ENCODE measurements around the gene ZNF629.
A peak's percentile ranks its signal among the peaks of the same experiment; 100 is the strongest.

Gene ZNF629

DNA sequence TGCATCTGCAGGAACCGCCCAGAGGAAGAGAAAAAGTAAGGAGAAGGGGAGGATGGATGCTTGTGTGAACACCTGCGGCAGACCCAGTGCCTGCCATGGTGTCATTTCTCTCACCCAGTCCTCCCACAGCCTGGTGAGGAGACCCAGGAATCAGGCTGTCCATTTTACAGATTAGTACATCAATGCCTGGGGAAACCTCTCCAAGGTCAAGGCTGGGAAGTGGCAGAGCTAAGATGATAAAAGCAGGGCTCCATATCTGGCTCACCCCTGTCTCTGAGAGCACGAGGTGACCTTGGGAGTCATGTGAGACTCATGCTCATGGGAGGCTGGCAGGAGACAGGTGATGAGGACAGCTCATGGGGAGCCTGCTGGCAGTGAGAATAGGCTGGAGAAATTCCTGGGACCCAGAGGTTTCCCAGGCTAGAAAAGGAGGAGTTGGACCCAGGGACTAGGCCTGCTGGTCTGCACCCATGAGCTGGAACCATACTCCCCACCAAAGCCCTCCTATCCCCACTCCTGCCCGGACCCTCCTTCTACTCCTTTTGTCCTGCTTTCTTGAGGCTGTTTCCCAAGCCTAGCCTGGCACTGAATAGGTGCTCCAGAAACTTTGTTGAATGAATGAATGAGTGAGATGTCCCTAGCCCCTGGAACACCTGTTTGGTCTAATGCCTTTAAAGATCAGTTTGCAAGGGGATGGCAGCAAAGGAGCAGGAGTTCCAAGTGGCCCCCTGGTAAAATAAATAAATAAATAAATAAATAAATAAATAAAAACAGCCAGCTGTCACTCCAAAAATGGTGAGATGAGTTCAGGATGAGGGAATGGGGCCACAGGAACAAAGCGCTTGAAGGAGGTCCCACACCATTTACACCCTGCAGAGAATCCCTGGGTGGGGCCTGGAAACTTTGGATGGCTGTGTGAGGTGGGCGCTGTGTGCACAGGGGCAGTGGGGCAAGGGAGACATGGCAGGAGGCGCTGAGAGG, 1.6 kb downstream of the ZNF629 start:
- DNase-seq: no peak

DNA sequence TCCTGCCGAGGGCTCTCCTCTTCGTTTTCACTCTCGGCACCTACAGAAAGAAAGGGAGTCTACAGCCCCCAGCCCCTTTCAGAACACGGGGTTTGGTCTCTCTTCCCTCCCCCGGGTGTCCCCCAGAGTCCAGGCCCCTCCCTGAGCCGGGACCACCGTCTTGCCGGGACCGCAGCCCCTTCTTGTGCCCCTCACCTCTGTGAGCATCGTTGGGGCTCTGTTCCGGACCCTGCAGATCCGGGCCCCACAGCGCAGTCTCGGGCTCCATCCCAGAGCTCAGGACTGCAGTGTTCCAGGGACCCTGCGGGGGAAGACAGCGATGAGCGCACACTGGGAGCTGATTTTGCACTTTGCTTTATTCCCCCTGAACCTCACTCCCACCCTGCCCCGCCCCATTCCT, 2.8 kb downstream of the ZNF629 start:
- no peak for DNase-seq

DNA sequence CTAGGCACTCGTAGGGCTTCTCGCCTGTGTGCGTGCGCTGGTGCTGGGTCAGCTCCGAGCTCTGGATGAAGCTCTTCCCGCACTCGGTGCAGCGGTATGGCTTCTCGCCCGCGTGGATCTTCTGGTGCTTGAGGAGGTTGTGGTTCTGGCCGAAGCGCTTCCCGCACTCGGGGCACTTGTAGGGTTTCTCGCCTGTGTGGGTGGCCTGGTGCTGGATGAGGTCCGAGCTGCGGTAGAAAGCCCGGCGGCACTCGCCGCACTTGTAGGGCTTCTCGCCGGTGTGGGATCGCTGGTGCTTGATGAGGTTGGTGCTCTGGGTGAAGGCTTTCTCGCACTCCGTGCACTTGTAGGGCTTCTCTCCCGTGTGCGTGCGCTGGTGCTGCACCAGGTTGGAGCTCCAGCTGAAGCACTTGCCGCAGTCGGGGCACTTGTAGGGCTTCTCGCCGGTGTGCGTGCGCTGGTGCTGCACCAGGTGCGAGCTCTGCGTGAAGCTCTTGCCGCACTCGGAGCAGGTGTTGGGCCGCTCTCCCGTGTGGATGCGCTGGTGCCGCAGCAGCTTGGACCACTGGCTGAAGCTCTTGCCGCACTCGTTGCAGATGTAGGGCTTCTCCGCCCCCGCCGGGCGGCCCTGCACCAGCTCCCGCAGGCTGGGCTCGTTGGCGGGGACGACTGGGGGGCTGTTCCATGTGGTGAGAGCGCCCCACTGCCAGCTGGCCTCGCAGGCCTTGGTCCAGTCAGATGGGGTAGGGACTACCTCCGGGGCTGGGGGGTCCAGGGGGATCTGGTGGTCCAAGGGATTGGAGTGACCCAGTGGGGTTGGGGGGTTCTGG, 3.5 kb downstream of the ZNF629 start:
- no peak for DNase-seq

DNA sequence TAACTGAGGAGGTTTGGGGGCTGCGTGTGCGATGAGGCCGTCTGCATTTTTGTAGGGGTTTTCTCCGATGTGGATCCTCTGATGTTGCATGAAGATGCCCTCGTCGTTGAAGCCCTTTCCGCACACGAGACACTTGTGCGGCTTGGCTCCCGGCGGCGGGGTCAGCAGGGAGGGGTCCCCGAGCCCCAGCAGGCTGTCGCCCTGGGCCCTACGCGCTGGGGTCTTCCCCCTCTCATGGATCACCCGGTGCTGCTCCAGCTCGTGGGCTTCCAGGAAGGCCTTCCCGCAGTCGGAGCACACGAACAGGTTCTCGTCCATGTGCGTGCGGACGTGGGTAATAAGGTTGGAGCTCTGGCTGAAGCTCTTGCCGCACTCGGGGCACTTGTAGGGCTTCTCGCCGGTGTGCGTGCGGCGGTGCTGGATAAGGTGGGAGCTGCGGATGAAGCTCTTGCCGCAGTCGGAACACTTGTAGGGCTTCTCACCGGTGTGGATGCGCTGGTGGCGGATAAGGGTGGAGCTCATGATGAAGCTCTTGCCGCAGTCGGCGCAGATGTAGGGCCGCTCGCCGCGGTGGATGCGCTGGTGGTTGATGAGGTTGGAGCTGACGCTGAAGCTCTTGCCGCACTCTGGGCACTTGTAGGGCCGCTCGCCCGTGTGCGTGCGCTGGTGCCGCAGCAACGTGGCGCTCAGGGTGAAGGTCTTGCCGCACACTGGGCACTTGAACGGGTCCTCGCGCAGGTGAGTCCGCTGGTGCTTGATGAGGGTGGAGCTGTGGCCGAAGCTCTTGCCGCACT, 4.3 kb downstream of the ZNF629 start:
- no peak for DNase-seq

DNA sequence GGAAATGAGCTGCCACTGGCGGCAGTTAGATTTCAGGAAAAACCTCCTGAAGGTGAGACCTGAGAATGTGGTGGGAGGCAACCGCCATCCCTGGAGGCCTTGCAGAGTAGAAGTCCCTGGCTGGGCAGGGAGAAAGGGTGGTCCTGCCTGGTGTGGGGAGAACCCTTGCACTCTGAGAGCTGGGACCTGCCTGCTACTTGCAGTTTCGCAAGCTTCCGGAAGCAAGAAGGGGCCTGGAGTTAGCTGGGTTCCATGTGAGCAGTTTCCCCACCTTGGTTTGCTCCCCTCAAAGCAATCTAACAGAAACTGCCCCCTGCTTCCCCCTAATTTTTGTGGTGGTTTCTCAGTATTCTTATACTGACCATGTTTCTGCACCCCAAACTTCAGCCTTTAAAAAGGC, 6.5 kb downstream of the ZNF629 start:
- DNase-seq: no peak

DNA sequence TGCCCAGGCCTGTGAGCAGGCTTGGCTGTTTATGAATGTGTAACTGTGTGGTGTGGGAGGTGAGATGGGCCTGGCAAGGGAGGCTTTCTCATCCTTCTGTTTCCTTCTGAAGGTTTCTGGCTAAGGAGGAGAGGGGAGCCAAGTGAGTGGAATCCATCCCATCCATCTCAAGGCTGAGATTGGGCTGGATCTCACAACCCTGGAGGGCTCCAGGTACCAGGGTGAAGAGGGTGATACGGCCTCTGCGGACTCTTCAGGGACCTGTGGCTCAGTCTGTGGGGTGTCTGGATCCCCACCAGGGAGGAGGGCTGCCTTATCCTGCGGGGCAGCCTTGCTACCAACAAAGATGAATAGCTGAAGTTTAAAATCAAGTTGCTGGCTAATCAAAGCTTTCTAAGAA, 7.0 kb downstream of the ZNF629 start:
- no peak for DNase-seq

DNA sequence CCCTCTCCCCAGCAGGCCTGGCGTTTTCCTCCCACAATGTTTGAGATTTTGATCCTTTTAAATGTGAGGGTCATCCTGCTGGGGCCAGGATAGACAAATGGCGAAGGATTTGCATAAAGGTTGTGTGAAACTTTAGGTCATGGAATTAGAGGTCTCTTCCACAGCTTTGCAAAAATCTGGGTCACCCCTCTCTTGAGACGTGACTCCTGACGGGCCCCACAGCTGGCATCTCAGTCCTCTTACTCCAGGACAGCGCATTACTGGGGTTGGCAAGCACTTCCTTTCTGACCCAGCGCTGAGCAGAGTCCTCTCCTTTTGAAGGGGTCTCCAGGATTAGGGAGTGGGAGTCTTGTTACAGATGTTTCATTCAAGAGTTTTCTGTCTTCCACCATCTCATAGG, 7.4 kb downstream of the ZNF629 start:
- no peak for DNase-seq

DNA sequence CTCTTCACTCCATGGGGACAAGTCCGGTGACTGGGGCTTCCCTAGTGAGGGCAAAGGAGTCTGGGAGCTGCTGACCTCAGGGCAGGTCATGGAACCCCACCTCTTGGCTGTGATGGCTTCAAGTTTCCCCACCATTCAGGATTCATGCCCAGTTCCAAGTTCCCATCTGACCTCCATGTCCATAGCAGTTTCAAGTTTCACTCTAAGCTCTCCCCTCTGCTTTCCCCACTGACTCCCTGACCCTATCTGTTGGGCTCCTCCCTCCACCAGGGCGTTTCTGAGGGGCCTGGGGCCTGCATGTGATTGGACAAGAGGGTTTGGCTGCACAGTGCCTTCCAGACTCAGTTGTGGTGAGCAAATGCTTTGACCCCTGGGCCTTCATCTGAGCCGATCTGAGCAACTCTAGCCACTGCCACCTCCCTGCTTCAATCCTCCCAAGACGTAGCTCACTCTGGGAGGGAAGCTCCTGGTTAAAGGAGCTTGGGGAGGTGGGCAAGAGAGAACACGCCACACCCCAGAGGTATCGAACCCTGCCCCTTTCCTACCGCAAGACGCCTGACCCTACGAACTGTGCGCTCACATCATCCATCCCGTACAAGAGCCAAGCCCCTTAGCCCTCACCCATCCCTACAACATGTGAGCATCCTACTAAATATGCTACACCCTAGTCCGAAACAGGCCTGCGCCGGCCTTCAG, 8.3 kb downstream of the ZNF629 start:
- no peak for DNase-seq

DNA sequence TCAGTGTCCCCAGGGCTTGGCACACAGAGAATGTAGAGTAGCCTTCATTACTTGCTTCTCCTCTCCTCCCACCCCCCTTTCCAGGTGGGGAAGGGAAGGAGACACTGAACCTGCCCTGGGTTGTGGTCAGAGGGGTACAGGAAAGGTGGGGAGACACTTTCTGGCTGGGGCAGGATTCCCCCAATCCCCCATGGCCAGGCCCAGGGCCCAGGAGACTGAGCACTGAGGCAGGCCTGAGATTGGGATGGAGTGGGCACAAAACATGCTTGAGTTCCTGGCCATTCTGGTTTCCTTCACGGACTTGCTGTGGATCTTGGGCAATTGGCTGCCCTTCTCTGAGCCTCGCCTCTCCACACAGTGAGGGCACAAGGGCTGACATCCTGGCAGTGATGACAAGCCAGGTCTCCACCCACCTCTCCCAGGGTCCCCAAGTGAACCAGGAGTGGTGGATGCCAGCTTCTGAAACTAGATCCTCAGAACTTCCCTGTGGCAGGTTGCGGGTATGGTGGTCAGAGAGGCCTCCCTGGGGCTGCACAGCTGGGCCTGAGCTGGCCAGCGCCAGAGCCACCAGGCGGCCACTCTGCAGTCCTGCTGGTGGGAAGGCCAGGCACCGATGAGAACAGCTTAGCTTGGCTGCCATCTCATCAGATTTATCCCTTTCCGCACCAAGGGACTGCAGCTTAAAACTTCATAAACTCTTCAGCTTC, 9.3 kb downstream of the ZNF629 start:
- DNase-seq: no peak

DNA sequence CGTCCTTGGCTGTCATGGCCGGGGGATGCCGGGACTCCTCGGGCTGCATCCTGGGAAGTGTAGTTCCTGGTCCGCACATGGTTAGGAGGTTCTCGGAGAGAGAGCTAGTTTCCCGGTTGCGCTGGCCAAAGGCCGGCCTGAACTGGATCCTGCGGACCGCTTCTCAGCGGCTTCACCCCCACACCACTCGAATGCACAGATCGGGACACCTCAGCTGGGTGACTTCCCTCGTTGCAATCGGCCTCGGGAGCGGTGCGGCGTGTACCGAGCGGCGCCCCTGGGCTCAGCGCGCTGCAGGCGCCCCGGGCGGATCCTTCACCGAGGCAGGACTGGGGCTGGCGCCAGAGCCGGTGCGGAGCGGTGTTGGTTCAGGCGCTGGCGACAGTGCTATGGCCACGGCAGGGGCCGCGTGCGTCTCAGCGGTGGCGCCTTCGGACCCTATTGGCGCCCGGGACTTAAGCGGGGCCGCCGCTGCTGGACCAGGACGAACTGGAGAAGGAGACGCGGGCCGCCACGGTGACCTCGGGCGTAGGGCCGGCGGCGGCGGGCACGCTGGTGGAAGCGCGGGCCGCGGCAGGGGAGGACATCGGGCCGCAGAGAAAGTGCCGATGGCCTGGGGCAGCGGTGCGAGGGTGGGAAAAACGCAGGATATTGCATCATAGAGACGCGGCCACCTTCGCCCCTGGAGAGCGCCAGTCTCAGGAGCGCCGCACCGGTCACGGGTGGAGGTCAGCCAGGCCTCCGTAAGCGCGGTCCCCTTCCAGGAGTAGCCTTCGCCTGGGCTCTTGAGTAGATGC, 11.4 kb downstream of the ZNF629 start:
- DNase-seq: peak; percentile 88

DNA sequence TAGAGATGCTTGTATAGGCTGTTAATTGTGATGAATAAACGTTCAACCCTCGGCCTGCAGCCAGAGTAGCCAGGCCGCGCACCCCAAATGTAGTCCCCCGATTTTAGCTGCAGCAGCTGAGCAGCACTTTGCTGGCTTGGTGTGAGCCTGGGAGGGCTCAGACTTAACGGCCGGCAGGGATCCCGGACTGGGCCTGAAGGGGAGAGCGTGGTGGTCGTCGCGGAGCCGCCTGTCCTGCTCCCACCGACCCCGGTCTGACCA, 11.9 kb downstream of the ZNF629 start:
- DNase-seq: no peak

DNA sequence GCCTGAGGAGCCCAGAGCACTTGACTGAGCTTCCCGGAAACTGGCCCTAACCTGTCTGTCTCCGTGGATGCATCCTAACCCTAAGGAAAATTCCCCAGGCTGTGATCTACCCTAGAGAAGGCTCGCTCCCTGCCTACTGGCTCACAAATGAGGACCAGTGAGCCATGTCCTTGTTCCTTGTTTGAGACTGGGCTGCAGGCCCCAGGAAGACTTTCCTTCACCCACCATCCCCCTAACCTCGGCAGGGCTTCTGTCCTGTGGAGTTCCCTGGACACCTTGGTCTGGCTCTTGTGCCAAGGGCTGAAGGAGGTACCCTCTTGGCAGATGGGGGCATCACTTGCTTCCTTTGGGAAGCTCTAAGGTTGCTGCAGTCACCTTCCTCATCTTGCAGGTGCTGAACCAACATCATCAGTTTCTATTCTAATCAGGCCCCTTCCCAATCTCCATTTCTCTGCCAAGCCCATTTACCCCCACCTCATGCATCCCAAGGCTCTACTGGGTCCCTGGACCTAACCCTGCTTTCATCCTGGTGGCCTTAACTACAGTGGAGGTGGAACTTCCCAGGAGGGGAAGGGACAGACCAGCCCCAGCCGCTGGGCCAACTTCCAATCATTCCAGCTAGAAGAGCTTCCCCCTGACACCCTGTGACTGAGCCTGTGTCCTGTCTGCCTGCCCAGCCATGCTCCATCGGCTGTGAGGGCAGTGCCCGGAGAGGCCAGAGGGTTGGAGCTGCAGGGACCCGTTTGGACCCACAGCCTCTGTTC, 12.5 kb downstream of the ZNF629 start:
- DNase-seq: no peak

DNA sequence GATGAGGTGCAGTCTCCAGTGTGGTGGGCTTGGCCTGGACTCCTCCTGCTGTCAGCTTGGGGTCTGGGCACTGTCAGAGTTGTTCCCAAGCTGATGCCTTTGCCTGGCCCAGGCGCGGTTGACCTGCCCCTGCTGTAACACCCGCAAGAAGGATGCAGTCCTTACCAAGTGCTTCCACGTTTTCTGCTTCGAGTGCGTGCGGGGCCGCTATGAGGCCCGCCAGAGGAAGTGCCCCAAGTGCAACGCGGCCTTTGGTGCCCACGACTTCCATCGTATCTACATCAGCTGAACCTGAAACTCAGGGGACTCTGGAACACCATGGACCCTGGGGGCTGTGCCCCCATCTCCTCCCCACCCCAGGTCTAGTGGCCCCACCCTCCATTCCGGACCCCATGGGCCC, 13.2 kb downstream of the ZNF629 start:
- DNase-seq: no peak

DNA sequence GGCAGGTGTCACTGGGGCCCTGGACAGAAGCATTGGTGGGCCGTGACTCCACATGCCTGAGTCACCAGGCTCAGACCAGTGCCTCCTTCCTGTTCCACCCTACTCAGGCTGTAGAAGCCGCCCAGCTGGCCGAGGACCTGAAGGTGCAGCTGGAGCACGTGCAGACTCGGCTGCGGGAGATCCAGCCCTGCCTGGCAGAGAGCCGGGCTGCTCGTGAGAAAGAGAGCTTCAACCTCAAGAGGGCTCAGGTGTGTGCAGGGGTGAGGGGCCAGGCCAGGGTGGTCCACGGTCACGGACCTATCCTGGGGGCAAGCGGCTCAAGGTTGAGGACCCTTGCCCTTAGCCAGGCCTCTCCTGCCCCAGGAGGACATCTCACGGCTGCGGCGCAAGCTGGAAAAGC, 15.3 kb downstream of the ZNF629 start:
- no peak for DNase-seq

DNA sequence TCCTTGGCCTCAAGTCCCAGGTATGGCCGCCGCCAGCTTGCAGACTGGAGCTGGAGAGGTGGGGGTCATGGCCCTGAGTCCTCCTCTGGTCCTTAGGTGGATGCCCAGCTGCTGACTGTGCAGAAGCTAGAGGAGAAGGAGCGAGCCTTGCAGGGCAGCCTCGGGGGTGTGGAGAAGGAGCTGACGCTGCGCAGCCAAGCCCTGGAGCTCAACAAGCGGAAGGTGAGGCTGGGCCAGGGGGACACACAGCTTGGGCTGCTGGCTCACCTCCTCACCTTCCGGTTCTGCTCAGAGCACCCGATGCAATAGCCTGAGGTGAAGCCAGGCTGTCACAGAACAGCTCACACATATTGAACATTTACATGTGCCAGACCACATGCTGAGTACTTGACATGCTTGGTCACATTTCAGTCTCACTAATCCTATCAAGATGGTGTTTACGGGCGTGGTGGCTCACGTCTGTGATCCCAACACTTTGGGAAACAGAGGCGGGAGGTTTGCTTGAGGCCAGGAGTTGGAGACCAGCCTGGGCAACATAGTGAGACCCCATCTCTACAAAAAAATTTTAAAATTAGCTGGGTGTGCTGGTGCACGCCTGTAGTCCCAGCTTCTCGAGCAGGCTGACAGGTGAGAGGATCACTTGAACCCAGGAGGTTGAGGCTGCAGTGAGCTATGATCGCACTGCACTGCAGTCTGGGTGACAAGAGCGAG, 17.5 kb downstream of the ZNF629 start:
- DNase-seq: no peak

DNA sequence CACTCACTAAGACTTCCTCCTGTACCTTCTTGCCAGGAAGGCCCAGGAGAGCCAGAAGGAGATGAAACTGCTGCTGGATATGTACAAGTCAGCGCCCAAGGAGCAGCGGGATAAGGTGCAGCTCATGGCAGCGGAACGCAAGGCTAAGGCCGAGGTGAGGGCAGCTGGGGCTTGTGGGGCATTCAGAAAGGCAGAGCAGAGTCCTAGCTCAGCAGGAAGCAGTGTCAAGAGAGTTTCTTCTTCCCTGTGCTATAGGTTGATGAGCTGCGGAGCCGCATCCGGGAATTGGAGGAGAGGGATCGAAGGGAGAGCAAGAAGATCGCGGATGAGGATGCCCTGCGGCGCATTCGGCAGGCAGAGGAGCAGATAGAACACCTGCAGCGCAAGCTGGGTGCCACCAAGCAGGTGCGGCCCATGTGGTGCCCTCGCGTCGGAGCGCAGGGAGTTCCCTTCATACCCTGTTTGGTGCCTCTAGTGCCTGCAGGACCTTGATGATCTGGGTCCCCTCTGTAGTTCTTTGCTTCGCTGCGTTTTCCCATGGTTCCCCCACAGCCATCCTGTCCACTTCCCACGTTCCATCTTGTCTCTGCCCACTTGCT, 18.3 kb downstream of the ZNF629 start:
- no peak for DNase-seq

DNA sequence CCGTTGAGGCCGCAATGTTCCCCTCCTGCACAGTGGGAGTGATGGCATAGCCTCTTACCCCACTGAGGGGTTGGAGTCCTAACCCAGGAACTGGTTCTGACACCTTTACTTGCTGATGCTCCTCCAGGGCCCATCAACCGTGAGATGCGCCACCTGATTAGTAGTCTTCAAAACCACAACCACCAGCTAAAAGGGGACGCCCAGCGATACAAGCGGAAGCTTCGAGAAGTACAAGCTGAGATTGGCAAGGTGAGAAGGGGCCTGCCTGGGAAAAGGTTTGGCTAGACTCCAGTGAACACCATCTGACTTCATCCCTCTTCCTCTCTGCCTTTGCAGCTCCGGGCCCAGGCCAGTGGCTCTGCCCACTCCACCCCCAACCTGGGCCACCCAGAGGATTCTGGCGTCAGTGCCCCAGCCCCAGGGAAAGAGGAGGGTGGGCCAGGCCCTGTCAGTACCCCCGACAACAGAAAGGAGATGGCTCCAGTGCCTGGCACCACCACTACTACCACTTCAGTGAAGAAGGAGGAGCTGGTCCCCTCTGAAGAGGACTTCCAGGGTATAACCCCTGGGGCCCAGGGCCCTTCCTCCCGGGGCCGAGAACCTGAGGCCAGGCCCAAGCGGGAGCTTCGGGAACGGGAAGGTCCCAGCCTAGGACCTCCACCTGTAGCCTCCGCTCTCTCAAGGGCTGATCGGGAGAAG, 19.1 kb downstream of the ZNF629 start:
- no peak for DNase-seq

DNA sequence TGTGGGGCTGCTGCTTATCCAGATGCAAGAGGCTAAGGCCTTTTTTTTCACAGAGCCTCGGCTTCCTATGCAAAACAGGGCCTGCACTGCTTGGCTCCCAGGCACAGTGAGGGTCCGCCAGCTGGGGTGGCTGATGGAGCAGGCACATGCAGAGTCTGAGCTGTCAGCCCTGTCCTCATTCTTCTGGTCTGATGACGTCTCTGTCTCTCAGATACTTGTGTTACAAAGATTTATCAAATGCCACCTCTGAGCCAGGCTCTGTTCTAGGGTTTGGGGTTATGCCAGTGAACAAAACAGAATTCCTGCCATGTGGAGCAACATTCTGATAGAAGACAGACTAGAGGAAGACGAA, 20.1 kb downstream of the ZNF629 start:
- DNase-seq: no peak
